Thoracic aorta (tissue), 2 donors: Measurements from ENCODE around the gene WWC2. TPM values are rescaled to one million over a fixed set of nuclear protein-coding genes. Genes with fewer than 3 reads are reported as not detected.
A peak's percentile ranks its signal among the peaks of the same experiment; 100 is the strongest.

Source experiments
- ATAC-seq: fragments of 150-250 bp; one replicate; pipeline ENCODE4 v1.8.0; 2017; ENCODE audit warnings: low read depth; ENCODE audit not compliant: insufficient number of reproducible peaks, low FRiP score
- DNase-seq: peaks from one replicate; pipeline ENCODE4 v3.0.0-alpha.2; 2020; ENCODE audit warnings: low spot score
- H3K27ac ChIP-seq, 2 donors: fragments of 200-600 bp; sonication (generic); 1 replicate in 1 of 2; 2 replicates in 1 of 2; pipeline ENCODE4 v1.5.1; 2016; ENCODE audit warnings: mild to moderate bottlenecking in 2 of 2, moderate library complexity in 2 of 2
- H3K27me3 ChIP-seq: fragments of 200-600 bp; sonication (generic); replicated peaks from 2 replicates; pipeline ENCODE4 v1.6.0; 2016; ENCODE audit warnings: mild to moderate bottlenecking; ENCODE audit not compliant: insufficient read depth
- H3K36me3 ChIP-seq: fragments of 200-600 bp; sonication (generic); one replicate; pipeline ENCODE4 v1.5.1; 2016
- H3K4me1 ChIP-seq, 2 donors: fragments of 200-600 bp; sonication (generic); 1 replicate in 1 of 2; 2 replicates in 1 of 2; pipeline versions ENCODE4 v1.5.1 to v1.6.0; 2016; ENCODE audit warnings: low read depth in 2 of 2, mild to moderate bottlenecking in 1 of 2; ENCODE audit not compliant: control insufficient read depth in 1 of 2
- H3K4me3 ChIP-seq: fragments of 200-600 bp; sonication (generic); 2 replicates; pipeline ENCODE4 v1.5.1; 2016; ENCODE audit warnings: mild to moderate bottlenecking
- H3K9me3 ChIP-seq: fragments of 200-600 bp; sonication (generic); 2 replicates; pipeline ENCODE4 v1.5.1; 2016
- CTCF ChIP-seq: fragments of 200-600 bp; sonication (generic); IDR thresholded peaks from one replicate; pipeline ENCODE4 v1.5.1; 2019; ENCODE audit warnings: antibody characterized with exemption
- total RNA-seq, 2 donors: library from RNA; depleted of rRNA; stranded (reverse); fragments of >200 nt; gene quantifications; one replicate each; pipeline versions ENCODE4 v1.1.0 to v1.2.3, GENCODE V29; 2016

The WWC2 gene
- total RNA-seq, 2 donors from 2014 or later: 21.1 to 44.8 TPM

GRCh38 chr4:183124228-183124627, 25.2 kb downstream of the WWC2 start:
- ATAC-seq (no peak), DNase-seq (no peak)
- no peaks in the 10 kb centered on the region for H3K36me3 ChIP-seq
- H3K4me3 ChIP-seq: peak overlapping the region; percentile 43
- H3K27ac ChIP-seq: peak overlapping the region; percentile 23 to 45
- peaks cover 0 to 26% of the 10 kb centered on the region in 2 donors for H3K4me1 ChIP-seq
- no peak for TF ChIP-seq CTCF
- H3K9me3 ChIP-seq: no peaks in the 10 kb centered on the region
- no peaks in the 10 kb centered on the region for H3K27me3 ChIP-seq

- DNase-seq (no peak), ATAC-seq (no peak)
- Histone ChIP-seq H3K36me3 (no peaks in the 10 kb centered on the region), H3K27me3 (no peaks in the 10 kb centered on the region), H3K4me1 (peaks cover 0 to 24% of the 10 kb centered on the region in 2 donors), H3K4me3 (peak overlapping the region; percentile 43), H3K9me3 (no peaks in the 10 kb centered on the region), H3K27ac (peak overlapping the region in 1 of 2 donors; percentile 0)
- TF ChIP-seq CTCF: no peak
Measured at GRCh38 chr4:183124865-183125264, 25.8 kb downstream of the WWC2 start.

DNA sequence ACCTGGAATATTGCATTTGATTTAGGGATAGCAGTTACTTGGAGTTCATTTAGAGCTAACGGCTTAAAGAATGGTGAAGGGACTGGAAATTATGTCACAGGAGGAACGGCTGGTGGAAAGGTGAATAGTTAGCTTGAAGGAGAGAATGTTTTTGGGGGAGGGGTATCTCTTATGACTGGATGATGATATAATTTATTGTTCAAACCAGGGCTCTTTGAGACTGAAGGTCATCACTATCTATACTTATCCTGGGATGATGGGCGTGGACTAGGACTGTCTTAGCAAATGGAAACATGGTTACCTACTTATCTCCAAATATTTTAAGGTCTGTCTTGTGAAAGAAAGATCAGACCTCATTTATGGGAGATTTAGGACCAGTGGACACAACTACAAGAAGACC, 30.1 kb downstream of the WWC2 start:
- Histone ChIP-seq H3K27ac (no peak overlapping the region), H3K36me3 (no peaks in the 10 kb centered on the region), H3K4me1 (peaks cover 4 to 20% of the 10 kb centered on the region in 2 donors), H3K9me3 (no peaks in the 10 kb centered on the region), H3K27me3 (no peaks in the 10 kb centered on the region), H3K4me3 (no peak overlapping the region)
- no peak for DNase-seq
- no peak for TF ChIP-seq CTCF
- ATAC-seq: no peak

DNA sequence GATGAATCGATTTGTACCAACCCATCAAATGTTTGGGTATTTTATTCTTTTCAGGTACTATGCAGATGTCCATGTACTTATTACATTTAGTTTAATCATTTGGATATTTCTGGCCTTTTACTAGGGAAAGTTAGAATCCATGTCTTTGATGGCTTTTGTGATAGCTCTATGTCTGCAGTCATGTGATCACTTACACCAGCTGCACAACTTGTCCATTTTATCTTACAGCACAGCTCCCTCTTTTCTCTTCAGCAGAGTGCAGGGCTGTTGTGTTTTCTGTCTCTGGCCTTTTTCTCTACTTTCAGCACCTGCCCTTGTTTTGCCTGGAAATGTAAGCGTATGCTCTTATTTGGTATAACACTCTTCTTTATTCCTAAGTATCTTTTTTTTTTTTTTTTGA, 30.6 kb downstream of the WWC2 start:
- Histone ChIP-seq H3K27me3 (no peaks in the 10 kb centered on the region), H3K27ac (no peak overlapping the region), H3K9me3 (no peaks in the 10 kb centered on the region), H3K4me1 (peaks cover 4 to 16% of the 10 kb centered on the region in 2 donors), H3K4me3 (no peak overlapping the region), H3K36me3 (no peaks in the 10 kb centered on the region)
- no peak for TF ChIP-seq CTCF
- DNase-seq (no peak), ATAC-seq (no peak)

DNA sequence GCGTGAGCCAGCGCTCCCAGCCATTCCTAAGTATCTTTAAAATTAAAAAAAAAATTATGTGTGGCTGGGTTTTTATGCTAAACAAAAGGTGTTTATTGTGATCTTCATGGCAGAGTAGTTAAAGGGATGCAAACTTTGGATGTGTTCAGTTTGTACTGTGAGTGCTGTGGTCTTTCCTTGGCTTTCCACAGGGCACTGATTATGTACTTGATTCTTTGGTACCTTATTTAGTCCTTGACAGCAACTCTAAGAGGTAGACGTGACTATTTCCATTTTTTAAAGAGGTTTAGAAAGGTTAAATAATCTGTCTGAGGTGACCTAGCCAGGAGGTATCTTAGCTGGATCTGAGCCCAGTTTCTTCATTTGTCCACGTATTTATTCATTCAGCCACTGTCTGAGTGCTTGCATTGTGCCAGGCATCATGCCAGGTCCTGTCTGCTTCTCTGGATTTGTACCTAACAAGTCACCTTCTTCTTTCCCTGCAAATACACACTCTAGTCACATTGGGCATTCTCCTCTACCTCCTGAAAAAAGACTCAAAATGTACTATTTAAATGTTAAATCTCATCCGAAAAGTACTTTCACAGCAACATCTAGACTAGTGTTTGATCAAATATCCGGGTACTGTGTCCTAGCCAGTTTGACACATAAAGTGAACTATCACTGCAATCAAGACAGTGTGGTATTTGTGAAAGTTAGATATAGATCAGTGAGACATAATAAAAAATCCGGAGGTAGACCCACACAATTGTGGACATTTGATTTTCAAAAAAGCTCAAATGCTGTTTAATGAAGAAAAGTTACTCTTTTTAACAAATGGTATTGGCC, 31.5 kb downstream of the WWC2 start:
- no peaks in the 10 kb centered on the region for H3K9me3 ChIP-seq
- no peak overlapping the region for H3K4me3 ChIP-seq
- no peak for ATAC-seq
- TF ChIP-seq CTCF: no peak
- DNase-seq: no peak
- H3K4me1 ChIP-seq: peaks cover 4 to 8% of the 10 kb centered on the region in 2 donors
- H3K27ac ChIP-seq: no peak overlapping the region
- no peaks in the 10 kb centered on the region for H3K27me3 ChIP-seq
- no peaks in the 10 kb centered on the region for H3K36me3 ChIP-seq
